ENCODE data around the gene SCN5A.

GRCh38 chr3:38576131-38576525 is 73.4 kb downstream of the SCN5A start:
- no peak for TF ChIP-seq EZH2 (IDR thresholded peaks at IDR 0.05; ENCODE audit: borderline replicate concordance, low read depth, low read length, poor library complexity, severe bottlenecking)
- TF ChIP-seq CTCF (conservative IDR thresholded peaks at IDR 0.05; ENCODE audit: low read depth, low read length): no peak

Measured in A673 (cell line).